Fibroblast of lung (primary cell): ENCODE data around the gene SIPA1. TPM values are rescaled to one million over a fixed set of nuclear protein-coding genes. Genes with fewer than 3 reads are reported as not detected.

ENCODE experiments used
- DNase-seq, 2 donors: peaks; one replicate each; pipeline versions ENCODE4 v3.0.0 to v3.0.0-alpha.2; 2010; ENCODE audit warnings: low read depth in 2 of 2
- H2AFZ ChIP-seq: 2 replicates; pipeline ENCODE4 v1.5.1; 2012; ENCODE audit warnings: low read length, control low read depth, inconsistent platforms
- H3K27ac ChIP-seq: 2 replicates; pipeline ENCODE4 v1.5.1; 2011; ENCODE audit warnings: low read length, control low read depth; ENCODE audit not compliant: insufficient read depth
- H3K27me3 ChIP-seq: 2 replicates; pipeline ENCODE4 v1.5.1; 2011; ENCODE audit warnings: mild to moderate bottlenecking, low read length; ENCODE audit not compliant: control insufficient read depth, insufficient read depth
- H3K36me3 ChIP-seq: 2 replicates; pipeline ENCODE4 v1.5.1; 2011; ENCODE audit warnings: low read length; ENCODE audit not compliant: control insufficient read depth, insufficient read depth
- H3K4me1 ChIP-seq: 2 replicates; pipeline ENCODE4 v1.5.1; 2011; ENCODE audit warnings: low read length; ENCODE audit not compliant: control insufficient read depth, insufficient read depth; ENCODE audit errors: extremely low read depth
- H3K4me2 ChIP-seq: 2 replicates; pipeline ENCODE4 v1.5.1; 2011; ENCODE audit warnings: low read length, control low read depth; ENCODE audit not compliant: insufficient read depth; ENCODE audit errors: extremely low read depth
- H3K4me3 ChIP-seq, 4 experiments: fragments of 200-600 bp in 1 of 4; sonication (generic) in 1 of 4; replicated peaks in 1 of 4; 2 replicates each; pipeline ENCODE4 v1.5.1; 2011 to 2016; ENCODE audit warnings: low read length in 4 of 4, low read depth in 3 of 4, mild to moderate bottlenecking in 3 of 4, control low read depth in 2 of 4, inconsistent platforms in 1 of 4, mixed read lengths in 1 of 4; ENCODE audit not compliant: insufficient read depth in 1 of 4; ENCODE audit errors: control extremely low read depth in 1 of 4
- H3K79me2 ChIP-seq: 2 replicates; pipeline ENCODE4 v1.5.1; 2012; ENCODE audit warnings: mild to moderate bottlenecking, low read length, inconsistent platforms; ENCODE audit not compliant: control insufficient read depth, insufficient read depth
- H3K9ac ChIP-seq: 2 replicates; pipeline ENCODE4 v1.5.1; 2011; ENCODE audit warnings: mild to moderate bottlenecking, low read length, control low read depth; ENCODE audit not compliant: insufficient read depth
- H3K9me3 ChIP-seq: 2 replicates; pipeline ENCODE4 v1.5.1; 2012; ENCODE audit warnings: low read depth, low read length; ENCODE audit not compliant: control insufficient read depth, insufficient read depth
- H4K20me1 ChIP-seq: 2 replicates; pipeline ENCODE4 v1.5.1; 2011; ENCODE audit warnings: low read length; ENCODE audit not compliant: control insufficient read depth, insufficient read depth; ENCODE audit errors: extremely low read depth
- EZH2 ChIP-seq: IDR thresholded peaks from 2 replicates; pipeline ENCODE4 v1.5.1; 2012; ENCODE audit warnings: low read length, control low read depth, mild to moderate bottlenecking; ENCODE audit errors: missing control alignments
- polyA plus RNA-seq, 2 donors: library from polyadenylated mRNA; depleted of rRNA in 1 of 2; stranded (reverse) in 1 of 2; unstranded in 1 of 2; fragments of >200 nt; gene quantifications; 2 replicates each; pipeline ENCODE4 v1.2.1, GENCODE V29; 2011 to 2012; ENCODE audit warnings: missing spikeins in 1 of 2
- total RNA-seq: library from RNA; depleted of rRNA; stranded (reverse); fragments of >200 nt; gene quantifications from 2 replicates; pipeline ENCODE4 v1.2.1, GENCODE V29; 2014
- TF ChIP-seq, protein P1 (sequence below), 2 donors: IDR thresholded peaks in 1 of 2; conservative IDR thresholded peaks in 1 of 2; 1 replicate in 1 of 2; 2 replicates in 1 of 2; pipeline ENCODE4 v1.5.1; 2011 to 2012; ENCODE audit warnings: low read length in 2 of 2, control low read depth in 1 of 2, inconsistent platforms in 1 of 2, low read depth in 1 of 2, mild to moderate bottlenecking in 1 of 2

The SIPA1 gene
- total and polyA plus RNA-seq, 2 donors (not counting 1 experiment from before 2014, with no cell fraction given) = 7.8 to 32.5 TPM

GRCh38 chr11:65613091-65613928 lies 24.6 kb upstream of the SIPA1 start:
- Histone ChIP-seq H2AFZ (no peak overlapping the region), H3K4me2 (peak overlapping the region; percentile 85), H3K9ac (peak overlapping the region; percentile 88), H4K20me1 (no peaks in the 10 kb centered on the region), H3K9me3 (no peaks in the 10 kb centered on the region), H3K79me2 (peaks cover 57% of the 10 kb centered on the region), H3K4me1 (peaks cover 38% of the 10 kb centered on the region), H3K36me3 (peaks cover 19% of the 10 kb centered on the region), H3K4me3 (peak overlapping the region; percentile 87 to 98 (median 91)), H3K27me3 (no peaks in the 10 kb centered on the region), H3K27ac (peak overlapping the region; percentile 84)
- DNase-seq = no peak
- no peak for TF ChIP-seq EZH2
- TF ChIP-seq, protein P1, sequence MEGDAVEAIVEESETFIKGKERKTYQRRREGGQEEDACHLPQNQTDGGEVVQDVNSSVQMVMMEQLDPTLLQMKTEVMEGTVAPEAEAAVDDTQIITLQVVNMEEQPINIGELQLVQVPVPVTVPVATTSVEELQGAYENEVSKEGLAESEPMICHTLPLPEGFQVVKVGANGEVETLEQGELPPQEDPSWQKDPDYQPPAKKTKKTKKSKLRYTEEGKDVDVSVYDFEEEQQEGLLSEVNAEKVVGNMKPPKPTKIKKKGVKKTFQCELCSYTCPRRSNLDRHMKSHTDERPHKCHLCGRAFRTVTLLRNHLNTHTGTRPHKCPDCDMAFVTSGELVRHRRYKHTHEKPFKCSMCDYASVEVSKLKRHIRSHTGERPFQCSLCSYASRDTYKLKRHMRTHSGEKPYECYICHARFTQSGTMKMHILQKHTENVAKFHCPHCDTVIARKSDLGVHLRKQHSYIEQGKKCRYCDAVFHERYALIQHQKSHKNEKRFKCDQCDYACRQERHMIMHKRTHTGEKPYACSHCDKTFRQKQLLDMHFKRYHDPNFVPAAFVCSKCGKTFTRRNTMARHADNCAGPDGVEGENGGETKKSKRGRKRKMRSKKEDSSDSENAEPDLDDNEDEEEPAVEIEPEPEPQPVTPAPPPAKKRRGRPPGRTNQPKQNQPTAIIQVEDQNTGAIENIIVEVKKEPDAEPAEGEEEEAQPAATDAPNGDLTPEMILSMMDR (conservative IDR thresholded peaks at IDR 0.05 in 1 of 2, IDR thresholded peaks at IDR 0.05 in 1 of 2; ENCODE audit: low read depth in 1 of 2, low read length in 2 of 2) = no peak

DNA sequence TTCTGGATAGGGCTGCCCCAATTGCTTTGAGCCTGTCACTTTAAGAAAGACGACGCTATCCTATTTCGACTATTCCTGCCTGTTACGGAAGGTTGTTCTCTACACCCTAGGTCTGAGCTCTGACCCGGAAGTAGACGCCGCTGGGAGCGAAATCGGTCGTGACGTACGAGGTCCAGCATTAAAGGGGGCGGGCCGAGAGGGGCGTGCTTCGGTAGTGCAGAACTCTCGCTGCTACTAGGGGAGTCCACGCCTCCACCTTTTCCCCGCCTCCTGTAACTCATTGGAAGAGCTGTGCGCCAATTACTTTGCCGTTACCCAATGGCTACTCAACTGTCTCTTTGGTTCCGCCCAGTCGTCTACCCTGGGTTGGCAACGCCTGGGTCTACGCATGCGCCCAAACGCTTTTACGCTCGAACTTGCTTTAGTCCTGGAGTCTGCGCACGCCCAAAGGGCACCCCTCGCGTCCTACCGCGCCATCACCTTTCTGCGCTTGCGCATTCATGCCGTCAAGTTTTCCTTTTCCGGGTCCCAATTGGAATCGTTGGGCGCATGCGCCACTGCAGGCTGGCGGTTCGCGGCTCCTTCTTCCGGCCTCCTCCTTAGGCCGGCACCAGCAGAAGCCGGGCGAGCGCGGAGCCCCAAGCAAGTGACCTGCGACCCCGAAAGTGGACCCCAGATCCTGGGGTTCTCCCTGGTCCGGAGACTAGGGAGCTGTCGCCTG lies 22.5 kb upstream of the SIPA1 start, which contains the start of gene PCNX3:
Gene PCNX3 (plus strand): TSS at position 548 of the 721 bp plus-strand sequence. CDS start 536 bp downstream, outside the sequence.
- H3K27ac ChIP-seq = peak within 1 kb of the TSS; percentile 90
- H3K4me3 ChIP-seq = peak within 1 kb of the TSS; percentile 87 to 98 (median 91)
- TF ChIP-seq, protein P1 (conservative IDR thresholded peaks at IDR 0.05 in 1 of 2, IDR thresholded peaks at IDR 0.05 in 1 of 2; ENCODE audit: low read depth in 1 of 2, low read length in 2 of 2) = no peak
- TF ChIP-seq EZH2 = no peak
- H3K4me1 ChIP-seq = peaks cover 25% of the 10 kb centered on the region
- no peak within 1 kb of the TSS for H2AFZ ChIP-seq
- no peaks in the 10 kb centered on the region for H4K20me1 ChIP-seq
- peak within 1 kb of the TSS; percentile 97 for H3K4me2 ChIP-seq
- H3K9me3 ChIP-seq = no peaks in the 10 kb centered on the region
- DNase-seq = peak; percentile 100
- peaks cover 32% of the 10 kb centered on the region for H3K36me3 ChIP-seq
- H3K27me3 ChIP-seq = no peaks in the 10 kb centered on the region
- peaks cover 53% of the 10 kb centered on the region for H3K79me2 ChIP-seq
- peak within 1 kb of the TSS; percentile 92 for H3K9ac ChIP-seq

- peaks cover 49% of the 10 kb centered on the region for H3K79me2 ChIP-seq
- peak; percentile 15 to 21 for DNase-seq
Observed at GRCh38 chr11:65615950-65616574, 21.8 kb upstream of the SIPA1 start.

More at GRCh38 chr11:65615950-65616574, 21.8 kb upstream of the SIPA1 start:
- Histone ChIP-seq H3K9me3 (no peaks in the 10 kb centered on the region), H3K4me1 (peaks cover 24% of the 10 kb centered on the region), H3K36me3 (peaks cover 34% of the 10 kb centered on the region), H3K27ac (peak overlapping the region; percentile 90), H4K20me1 (no peaks in the 10 kb centered on the region), H3K9ac (peak overlapping the region; percentile 92), H2AFZ (no peak overlapping the region), H3K27me3 (no peaks in the 10 kb centered on the region), H3K4me2 (peak overlapping the region; percentile 97), H3K4me3 (peak overlapping the region; percentile 74 to 82 (median 80))
- TF ChIP-seq EZH2 = no peak
- TF ChIP-seq, protein P1 (conservative IDR thresholded peaks at IDR 0.05 in 1 of 2, IDR thresholded peaks at IDR 0.05 in 1 of 2; ENCODE audit: low read depth in 1 of 2, low read length in 2 of 2) = no peak
